ENCODE measurements around the gene OR6B1. TPM values are rescaled to one million over a fixed set of nuclear protein-coding genes. Genes with fewer than 3 reads are reported as not detected.

The OR6B1 gene
- total RNA-seq, 2 donors from 2014 or later: not detected

GRCh38 chr7:143975617-143976016 lies 24.5 kb upstream of the OR6B1 start:
- H3K9me3 ChIP-seq: no peaks in the 10 kb centered on the region
- no peaks in the 10 kb centered on the region for H3K27me3 ChIP-seq
- DNase-seq (no peak), ATAC-seq (no peak)
- intact Hi-C loops (cut with DNase I): no loop called here
- H3K27ac ChIP-seq: no peak overlapping the region
- H3K4me1 ChIP-seq: peaks cover 5% of the 10 kb centered on the region
- no peak for TF ChIP-seq POLR2A (IDR thresholded peaks at IDR 0.05)
- WGBS, 2 donors: 60 to 65% methylated on average over 1 of the region's 1 CpG
- H3K4me3 ChIP-seq: no peak overlapping the region
- no peaks in the 10 kb centered on the region for H3K36me3 ChIP-seq (replicated peaks in 1 of 2; ENCODE audit: insufficient read depth in 1 of 2, low read depth in 2 of 2)

- 80 to 89% methylated on average over 2 of the region's 2 CpGs for WGBS, 2 donors
- H3K27ac ChIP-seq: no peak overlapping the region
- H3K4me1 ChIP-seq: peaks cover 5% of the 10 kb centered on the region
- no peak for DNase-seq
- no peak for TF ChIP-seq POLR2A (IDR thresholded peaks at IDR 0.05)
- TF ChIP-seq, protein P1, sequence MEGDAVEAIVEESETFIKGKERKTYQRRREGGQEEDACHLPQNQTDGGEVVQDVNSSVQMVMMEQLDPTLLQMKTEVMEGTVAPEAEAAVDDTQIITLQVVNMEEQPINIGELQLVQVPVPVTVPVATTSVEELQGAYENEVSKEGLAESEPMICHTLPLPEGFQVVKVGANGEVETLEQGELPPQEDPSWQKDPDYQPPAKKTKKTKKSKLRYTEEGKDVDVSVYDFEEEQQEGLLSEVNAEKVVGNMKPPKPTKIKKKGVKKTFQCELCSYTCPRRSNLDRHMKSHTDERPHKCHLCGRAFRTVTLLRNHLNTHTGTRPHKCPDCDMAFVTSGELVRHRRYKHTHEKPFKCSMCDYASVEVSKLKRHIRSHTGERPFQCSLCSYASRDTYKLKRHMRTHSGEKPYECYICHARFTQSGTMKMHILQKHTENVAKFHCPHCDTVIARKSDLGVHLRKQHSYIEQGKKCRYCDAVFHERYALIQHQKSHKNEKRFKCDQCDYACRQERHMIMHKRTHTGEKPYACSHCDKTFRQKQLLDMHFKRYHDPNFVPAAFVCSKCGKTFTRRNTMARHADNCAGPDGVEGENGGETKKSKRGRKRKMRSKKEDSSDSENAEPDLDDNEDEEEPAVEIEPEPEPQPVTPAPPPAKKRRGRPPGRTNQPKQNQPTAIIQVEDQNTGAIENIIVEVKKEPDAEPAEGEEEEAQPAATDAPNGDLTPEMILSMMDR (IDR thresholded peaks at IDR 0.05): no peak
- ATAC-seq: no peak
- no peaks in the 10 kb centered on the region for H3K36me3 ChIP-seq (replicated peaks in 1 of 2; ENCODE audit: insufficient read depth in 1 of 2, low read depth in 2 of 2)
- no peaks in the 10 kb centered on the region for H3K27me3 ChIP-seq
- intact Hi-C loops (cut with DNase I): no loop called here
- H3K4me3 ChIP-seq: no peak overlapping the region
- no peaks in the 10 kb centered on the region for H3K9me3 ChIP-seq
Observed at GRCh38 chr7:143978585-143978984, 21.5 kb upstream of the OR6B1 start.

DNA sequence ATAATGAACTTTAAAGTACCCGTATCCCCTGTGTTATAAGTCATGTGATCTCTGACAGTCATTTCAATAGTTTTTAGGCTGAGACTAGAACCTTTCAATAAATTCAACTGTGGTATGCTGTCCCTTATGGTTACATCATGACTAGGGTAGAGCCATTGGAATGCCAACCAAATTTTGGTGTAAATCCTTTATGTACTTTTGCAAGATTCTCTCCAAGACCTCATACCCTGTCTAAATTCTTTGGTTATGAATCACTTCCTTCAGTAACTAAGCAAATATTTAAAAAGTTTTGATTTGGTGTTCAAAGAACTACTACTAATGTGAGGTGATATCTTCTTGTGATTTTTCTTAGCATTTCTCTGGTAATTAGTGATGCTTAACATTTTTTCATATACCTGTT lies 20.8 kb upstream of the OR6B1 start:
- intact Hi-C loops (cut with DNase I): no loop called here
- H3K36me3 ChIP-seq (replicated peaks in 1 of 2; ENCODE audit: insufficient read depth in 1 of 2, low read depth in 2 of 2): no peaks in the 10 kb centered on the region
- ATAC-seq (no peak), DNase-seq (no peak)
- H3K27ac ChIP-seq: no peak overlapping the region
- no peak overlapping the region for H3K4me3 ChIP-seq
- peaks cover 5% of the 10 kb centered on the region for H3K4me1 ChIP-seq
- H3K27me3 ChIP-seq: no peaks in the 10 kb centered on the region
- no peak for TF ChIP-seq POLR2A (IDR thresholded peaks at IDR 0.05)
- TF ChIP-seq, protein P1 (IDR thresholded peaks at IDR 0.05): no peak
- no peaks in the 10 kb centered on the region for H3K9me3 ChIP-seq
- 87 to 89% methylated on average over 1 of the region's 1 CpG for WGBS, 2 donors

DNA sequence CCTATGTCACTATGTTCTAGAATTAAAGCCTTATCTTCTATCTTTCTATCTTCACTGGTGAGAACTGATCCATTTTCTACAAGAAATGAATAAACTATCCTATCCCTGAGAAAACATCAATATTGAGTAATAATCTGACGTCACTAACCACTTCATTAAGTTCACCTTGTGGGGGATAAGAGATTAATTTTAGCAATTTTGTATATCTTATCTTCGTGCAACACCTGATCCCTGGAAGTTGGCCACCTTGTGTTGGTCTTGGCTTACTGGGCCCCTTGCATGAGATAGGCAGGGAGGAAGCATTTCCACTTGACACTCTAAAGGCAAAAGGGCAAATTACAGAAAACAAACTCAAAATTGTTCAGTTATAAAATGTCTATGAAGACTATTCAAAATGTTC lies 20.1 kb upstream of the OR6B1 start:
- no peak for TF ChIP-seq POLR2A (IDR thresholded peaks at IDR 0.05)
- TF ChIP-seq, protein P1 (IDR thresholded peaks at IDR 0.05): no peak
- no peaks in the 10 kb centered on the region for H3K9me3 ChIP-seq
- intact Hi-C loops (cut with DNase I): no loop called here
- 3 to 16% methylated on average over 2 of the region's 2 CpGs for WGBS, 2 donors
- ATAC-seq (peak; percentile 47), DNase-seq (peak in 2 of 4 donors; percentile 38 to 51)
- H3K4me3 ChIP-seq: no peak overlapping the region
- H3K4me1 ChIP-seq: peaks cover 5% of the 10 kb centered on the region
- H3K27ac ChIP-seq: no peak overlapping the region
- no peaks in the 10 kb centered on the region for H3K27me3 ChIP-seq
- H3K36me3 ChIP-seq (replicated peaks in 1 of 2; ENCODE audit: insufficient read depth in 1 of 2, low read depth in 2 of 2): no peaks in the 10 kb centered on the region

- H3K4me1 ChIP-seq: peaks cover 5% of the 10 kb centered on the region
- no peak for ATAC-seq
- H3K27me3 ChIP-seq: no peaks in the 10 kb centered on the region
- no peak overlapping the region for H3K27ac ChIP-seq
- no peaks in the 10 kb centered on the region for H3K9me3 ChIP-seq
- intact Hi-C loops (cut with DNase I): no loop called here
- no peak overlapping the region for H3K4me3 ChIP-seq
- H3K36me3 ChIP-seq (replicated peaks in 1 of 2; ENCODE audit: insufficient read depth in 1 of 2, low read depth in 2 of 2): no peaks in the 10 kb centered on the region
- no peak for TF ChIP-seq POLR2A (IDR thresholded peaks at IDR 0.05)
- TF ChIP-seq, protein P1 (IDR thresholded peaks at IDR 0.05): no peak
- DNase-seq: no peak
- 91 to 98% methylated on average over 9 to 10 of the region's 10 CpGs for WGBS, 2 donors
Observed at GRCh38 chr7:143980746-143981510, 19.2 kb upstream of the OR6B1 start.

All from body of pancreas (tissue), 4 donors.